ENCODE measurements around the gene DCAF7. TPM values are rescaled to one million over a fixed set of nuclear protein-coding genes. Genes with fewer than 3 reads are reported as not detected.

The DCAF7 gene
- total RNA-seq, 1 donor from 2014 or later, result 9.5 TPM

GRCh38 chr17:63634816-63635215 lies 84.5 kb downstream of the DCAF7 start:
- FAIRE-seq, result no peak
- Histone ChIP-seq H3K4me3 (ENCODE audit: low read depth, low read length) (no peak overlapping the region), H3K36me3 (ENCODE audit: control insufficient read depth, insufficient read depth, low read length) (peaks cover 7% of the 10 kb centered on the region), H3K27me3 (ENCODE audit: control insufficient read depth, insufficient read depth, low read length) (no peaks in the 10 kb centered on the region)
- no peak for DNase-seq (ENCODE audit: low read depth)
- no peak for TF ChIP-seq CTCF (IDR thresholded peaks at IDR 0.05; ENCODE audit: insufficient read depth, low read length, severe bottlenecking)

- H3K27me3 ChIP-seq (ENCODE audit: control insufficient read depth, insufficient read depth, low read length), result no peaks in the 10 kb centered on the region
- no peak overlapping the region for H3K4me3 ChIP-seq (ENCODE audit: low read depth, low read length)
- FAIRE-seq, result no peak
- peaks cover 7% of the 10 kb centered on the region for H3K36me3 ChIP-seq (ENCODE audit: control insufficient read depth, insufficient read depth, low read length)
- no peak for DNase-seq (ENCODE audit: low read depth)
- no peak for TF ChIP-seq CTCF (IDR thresholded peaks at IDR 0.05; ENCODE audit: insufficient read depth, low read length, severe bottlenecking)
Observed at GRCh38 chr17:63635290-63635689, 85.0 kb downstream of the DCAF7 start.

- FAIRE-seq (no peak), DNase-seq (ENCODE audit: low read depth) (no peak)
Observed at GRCh38 chr17:63635787-63636186, 85.5 kb downstream of the DCAF7 start.

GRCh38 chr17:63639125-63639524 lies 88.8 kb downstream of the DCAF7 start:
- DNase-seq (ENCODE audit: low read depth) (no peak), FAIRE-seq (no peak)
- Histone ChIP-seq H3K27me3 (ENCODE audit: control insufficient read depth, insufficient read depth, low read length) (no peaks in the 10 kb centered on the region), H3K36me3 (ENCODE audit: control insufficient read depth, insufficient read depth, low read length) (peaks cover 5% of the 10 kb centered on the region), H3K4me3 (ENCODE audit: low read depth, low read length) (no peak overlapping the region)
- no peak for TF ChIP-seq CTCF (IDR thresholded peaks at IDR 0.05; ENCODE audit: insufficient read depth, low read length, severe bottlenecking)

More at GRCh38 chr17:63635787-63636186, 85.5 kb downstream of the DCAF7 start:
- no peaks in the 10 kb centered on the region for H3K27me3 ChIP-seq (ENCODE audit: control insufficient read depth, insufficient read depth, low read length)
- H3K36me3 ChIP-seq (ENCODE audit: control insufficient read depth, insufficient read depth, low read length), result peaks cover 7% of the 10 kb centered on the region
- no peak overlapping the region for H3K4me3 ChIP-seq (ENCODE audit: low read depth, low read length)
- TF ChIP-seq CTCF (IDR thresholded peaks at IDR 0.05; ENCODE audit: insufficient read depth, low read length, severe bottlenecking), result no peak

- Histone ChIP-seq H3K4me3 (ENCODE audit: low read depth, low read length) (no peak overlapping the region), H3K36me3 (ENCODE audit: control insufficient read depth, insufficient read depth, low read length) (peaks cover 3% of the 10 kb centered on the region), H3K27me3 (ENCODE audit: control insufficient read depth, insufficient read depth, low read length) (no peaks in the 10 kb centered on the region)
- DNase-seq (ENCODE audit: low read depth) (no peak), FAIRE-seq (no peak)
- no peak for TF ChIP-seq CTCF (IDR thresholded peaks at IDR 0.05; ENCODE audit: insufficient read depth, low read length, severe bottlenecking)
Observed at GRCh38 chr17:63640038-63640437, 89.8 kb downstream of the DCAF7 start.

GRCh38 chr17:63641692-63642448 lies 91.6 kb downstream of the DCAF7 start:
- FAIRE-seq, result no peak
- Histone ChIP-seq H3K36me3 (ENCODE audit: control insufficient read depth, insufficient read depth, low read length) (no peaks in the 10 kb centered on the region), H3K27me3 (ENCODE audit: control insufficient read depth, insufficient read depth, low read length) (no peaks in the 10 kb centered on the region), H3K4me3 (ENCODE audit: low read depth, low read length) (no peak overlapping the region)
- no peak for TF ChIP-seq CTCF (IDR thresholded peaks at IDR 0.05; ENCODE audit: insufficient read depth, low read length, severe bottlenecking)
- no peak for DNase-seq (ENCODE audit: low read depth)
